Measurements from ENCODE around the gene TCP11L1. TPM values are rescaled to one million over a fixed set of nuclear protein-coding genes. Genes with fewer than 3 reads are reported as not detected.
"Not testable (repeated sequence)": the region's sequence is repeated elsewhere in the genome, so short reads cannot be mapped to it uniquely, and the experiment has no call there.

The TCP11L1 gene
- total RNA-seq, 3 donors from 2014 or later (not counting 1 experiment from before 2014, with no cell fraction given): 20.7 to 24.5 (median 22.7) TPM

DNA sequence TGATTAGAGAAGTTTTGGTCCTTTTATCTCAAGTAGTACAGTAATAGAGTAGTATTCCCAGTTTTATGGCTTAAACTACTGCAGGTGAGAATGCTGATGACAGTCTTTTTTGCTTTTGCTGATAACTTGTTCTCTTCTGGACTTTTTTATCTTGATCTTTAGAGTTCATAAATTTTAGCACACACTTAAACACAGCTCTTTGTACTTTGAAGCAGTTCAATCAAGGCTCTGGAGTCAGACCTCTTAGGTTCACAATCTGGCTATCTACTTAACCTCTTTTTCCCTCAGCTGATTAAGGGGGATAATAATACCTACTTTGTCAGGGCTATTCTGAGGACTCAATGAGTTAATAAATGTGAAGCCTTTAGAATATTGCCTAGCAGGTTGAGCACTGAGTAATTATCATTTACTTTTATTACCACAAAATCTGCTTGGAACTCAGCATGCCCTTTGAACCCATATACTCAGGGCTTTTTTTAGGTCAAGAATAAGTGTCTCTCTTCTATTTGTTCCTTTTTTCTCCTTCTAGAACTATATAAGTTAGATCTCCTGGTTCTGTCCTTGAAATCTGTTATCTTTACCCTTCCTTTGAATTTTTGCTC is 70.0 kb downstream of the TCP11L1 start:
- no peaks in the 10 kb centered on the region for H3K27me3 Mint-ChIP-seq (ENCODE audit: low read depth in 2 of 2)
- intact Hi-C loops (cut with micrococcal nuclease): no loop called here
- no peak overlapping the region for H3K27ac Mint-ChIP-seq
- ATAC-seq: no peak
- Histone ChIP-seq H3K4me3 (ENCODE audit: low read length) (no peak overlapping the region), H3K36me3 (ENCODE audit: control insufficient read depth, insufficient read depth, low read length) (peaks cover 10% of the 10 kb centered on the region), H3K27me3 (ENCODE audit: control insufficient read depth, insufficient read depth, low read length) (no peaks in the 10 kb centered on the region), H3K9me3 (ENCODE audit: control insufficient read depth, insufficient read depth, low read length) (no peaks in the 10 kb centered on the region), H3K27ac (ENCODE audit: low read length) (no peak overlapping the region), H3K4me1 (ENCODE audit: control insufficient read depth, insufficient read depth, low read length) (no peaks in the 10 kb centered on the region)
- DNase-seq: no peak
- no peaks in the 10 kb centered on the region for H3K9me3 Mint-ChIP-seq
- peaks cover 7% of the 10 kb centered on the region for H3K36me3 Mint-ChIP-seq
- H3K4me3 Mint-ChIP-seq: no peak overlapping the region
- TF ChIP-seq, protein P1, sequence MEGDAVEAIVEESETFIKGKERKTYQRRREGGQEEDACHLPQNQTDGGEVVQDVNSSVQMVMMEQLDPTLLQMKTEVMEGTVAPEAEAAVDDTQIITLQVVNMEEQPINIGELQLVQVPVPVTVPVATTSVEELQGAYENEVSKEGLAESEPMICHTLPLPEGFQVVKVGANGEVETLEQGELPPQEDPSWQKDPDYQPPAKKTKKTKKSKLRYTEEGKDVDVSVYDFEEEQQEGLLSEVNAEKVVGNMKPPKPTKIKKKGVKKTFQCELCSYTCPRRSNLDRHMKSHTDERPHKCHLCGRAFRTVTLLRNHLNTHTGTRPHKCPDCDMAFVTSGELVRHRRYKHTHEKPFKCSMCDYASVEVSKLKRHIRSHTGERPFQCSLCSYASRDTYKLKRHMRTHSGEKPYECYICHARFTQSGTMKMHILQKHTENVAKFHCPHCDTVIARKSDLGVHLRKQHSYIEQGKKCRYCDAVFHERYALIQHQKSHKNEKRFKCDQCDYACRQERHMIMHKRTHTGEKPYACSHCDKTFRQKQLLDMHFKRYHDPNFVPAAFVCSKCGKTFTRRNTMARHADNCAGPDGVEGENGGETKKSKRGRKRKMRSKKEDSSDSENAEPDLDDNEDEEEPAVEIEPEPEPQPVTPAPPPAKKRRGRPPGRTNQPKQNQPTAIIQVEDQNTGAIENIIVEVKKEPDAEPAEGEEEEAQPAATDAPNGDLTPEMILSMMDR (IDR thresholded peaks at IDR 0.05): no peak
- no peaks in the 10 kb centered on the region for H3K4me1 Mint-ChIP-seq

DNA sequence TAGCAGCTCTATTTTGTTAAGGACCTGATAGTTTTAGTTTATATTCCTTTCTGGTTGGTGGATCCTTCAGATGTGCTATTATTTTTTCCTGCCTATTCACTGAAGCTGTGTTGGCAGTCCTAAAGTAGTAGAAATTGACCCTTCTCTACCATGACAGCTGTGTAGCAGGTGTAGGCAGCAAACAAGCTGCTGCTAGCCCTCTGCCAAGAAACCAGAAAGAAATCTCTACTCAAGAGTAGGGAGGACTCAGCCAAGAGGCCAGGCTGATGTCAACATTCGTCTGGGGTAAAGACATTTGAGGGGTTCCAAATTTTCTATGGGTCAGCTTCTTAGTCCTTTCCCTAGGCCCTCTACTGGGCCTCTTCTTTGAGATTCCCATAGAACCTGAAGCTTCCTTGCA is 70.7 kb downstream of the TCP11L1 start:
- peaks cover 3% of the 10 kb centered on the region for H3K36me3 ChIP-seq (ENCODE audit: control insufficient read depth, insufficient read depth, low read length)
- peaks cover 7% of the 10 kb centered on the region for H3K36me3 Mint-ChIP-seq
- WGBS (ENCODE audit: insufficient coverage): 100% methylated on average over 1 of the region's 1 CpG
- no peaks in the 10 kb centered on the region for H3K27me3 Mint-ChIP-seq (ENCODE audit: low read depth in 2 of 2)
- intact Hi-C loops (cut with micrococcal nuclease): no loop called here
- H3K4me1 ChIP-seq (ENCODE audit: control insufficient read depth, insufficient read depth, low read length): no peaks in the 10 kb centered on the region
- H3K27me3 ChIP-seq (ENCODE audit: control insufficient read depth, insufficient read depth, low read length): no peaks in the 10 kb centered on the region
- ATAC-seq (no peak), DNase-seq (no peak)
- TF ChIP-seq, protein P1 (IDR thresholded peaks at IDR 0.05): no peak
- H3K4me3 ChIP-seq (ENCODE audit: low read length): no peak overlapping the region
- H3K9me3 Mint-ChIP-seq: no peaks in the 10 kb centered on the region
- no peaks in the 10 kb centered on the region for H3K9me3 ChIP-seq (ENCODE audit: control insufficient read depth, insufficient read depth, low read length)
- no peak overlapping the region for H3K4me3 Mint-ChIP-seq
- H3K27ac ChIP-seq (ENCODE audit: low read length): no peak overlapping the region
- no peak overlapping the region for H3K27ac Mint-ChIP-seq
- H3K4me1 Mint-ChIP-seq: no peaks in the 10 kb centered on the region

DNA sequence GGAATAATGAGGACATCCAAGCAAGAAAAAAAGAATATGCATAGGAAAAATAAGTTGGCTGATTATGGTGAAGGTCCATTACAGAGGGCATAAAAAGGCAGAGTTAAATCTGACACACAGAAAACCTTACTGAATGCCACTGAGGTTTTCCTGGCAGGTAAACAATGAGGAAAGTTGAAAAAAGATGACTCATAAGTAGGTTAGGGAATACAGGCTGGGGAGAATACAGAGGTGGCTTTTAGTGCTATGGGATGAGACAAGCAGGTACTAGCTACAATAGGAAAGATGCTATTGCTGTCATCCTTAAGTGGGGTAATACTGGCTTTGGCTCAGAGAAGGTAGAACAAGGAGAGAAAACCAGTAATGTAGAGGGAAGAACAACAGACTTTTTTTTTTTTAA is 77.2 kb downstream of the TCP11L1 start:
- DNase-seq: no peak
- intact Hi-C loops (cut with micrococcal nuclease): no loop called here
- ATAC-seq: no peak
- Histone ChIP-seq H3K36me3 (ENCODE audit: control insufficient read depth, insufficient read depth, low read length) (no peaks in the 10 kb centered on the region), H3K9me3 (ENCODE audit: control insufficient read depth, insufficient read depth, low read length) (no peaks in the 10 kb centered on the region), H3K27me3 (ENCODE audit: control insufficient read depth, insufficient read depth, low read length) (no peaks in the 10 kb centered on the region), H3K4me3 (ENCODE audit: low read length) (no peak overlapping the region), H3K4me1 (ENCODE audit: control insufficient read depth, insufficient read depth, low read length) (no peaks in the 10 kb centered on the region), H3K27ac (ENCODE audit: low read length) (no peak overlapping the region)
- Mint-ChIP-seq H3K27me3 (ENCODE audit: low read depth in 2 of 2) (no peaks in the 10 kb centered on the region), H3K9me3 (no peaks in the 10 kb centered on the region), H3K27ac (no peak overlapping the region), H3K36me3 (no peaks in the 10 kb centered on the region), H3K4me3 (no peak overlapping the region), H3K4me1 (no peaks in the 10 kb centered on the region)
- TF ChIP-seq, protein P1 (IDR thresholded peaks at IDR 0.05): no peak

DNA sequence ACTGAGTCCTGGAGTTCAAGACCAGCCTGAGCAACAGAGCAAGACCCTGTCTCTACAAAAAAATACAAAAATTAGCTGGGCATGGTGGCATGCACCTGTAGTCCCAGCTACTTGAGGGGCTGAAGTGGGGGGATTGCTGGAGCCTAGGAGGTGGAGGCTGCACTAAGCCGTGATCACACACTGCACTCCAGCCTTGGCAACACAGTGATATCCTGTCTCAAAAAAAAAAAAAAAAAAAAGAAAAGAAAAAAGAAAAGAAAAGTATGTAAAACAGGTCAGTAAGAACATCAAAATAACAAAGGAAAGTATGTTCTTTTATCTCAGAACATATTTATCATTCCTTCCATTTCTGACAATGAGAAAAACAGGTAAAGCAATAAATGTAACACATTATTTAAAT is 83.3 kb downstream of the TCP11L1 start:
- H3K36me3 ChIP-seq (ENCODE audit: control insufficient read depth, insufficient read depth, low read length); H3K4me3 Mint-ChIP-seq; H3K9me3 Mint-ChIP-seq; DNase-seq; H3K4me3 ChIP-seq (ENCODE audit: low read length); H3K27me3 ChIP-seq (ENCODE audit: control insufficient read depth, insufficient read depth, low read length); H3K36me3 Mint-ChIP-seq; ATAC-seq; H3K27ac ChIP-seq (ENCODE audit: low read length); H3K4me1 Mint-ChIP-seq; H3K9me3 ChIP-seq (ENCODE audit: control insufficient read depth, insufficient read depth, low read length); intact Hi-C loops (cut with micrococcal nuclease); H3K27me3 Mint-ChIP-seq (ENCODE audit: low read depth in 2 of 2); H3K4me1 ChIP-seq (ENCODE audit: control insufficient read depth, insufficient read depth, low read length): not testable (repeated sequence)
- H3K27ac Mint-ChIP-seq: peak overlapping the region in 1 of 2 donors; percentile 36
- WGBS (ENCODE audit: insufficient coverage): 100% methylated on average over 1 of the region's 1 CpG

Other genes with a start within 250 kb of the TCP11L1 start
- gene CCDC73, start 244.9 kb upstream of the TCP11L1 start, total RNA-seq: not detected
- gene PRRG4, start 209.6 kb upstream of the TCP11L1 start, total RNA-seq: under 1 TPM; 0.14 to 0.25 (median 0.19) TPM
- 10 to 100 TPM; 14.5 to 21.5 (median 17.8) TPM for gene QSER1, start 146.8 kb upstream of the TCP11L1 start, total RNA-seq
- gene DEPDC7, start 23.7 kb upstream of the TCP11L1 start, total RNA-seq: 1 to 10 TPM in 2 of 3 donors, under 1 TPM in 1; 0.80 to 1.8 (median 1.2) TPM
- gene CSTF3, start 121.9 kb downstream of the TCP11L1 start, total RNA-seq: 10 to 100 TPM; 10.9 to 15.6 (median 12.0) TPM
- 10 to 100 TPM; 80.6 to 92.9 (median 87.7) TPM for gene HIPK3, start 217.8 kb downstream of the TCP11L1 start, total RNA-seq

All from natural killer cell (primary cell).